Small intestine (tissue), 7 donors: Measurements from ENCODE around the gene PMEL. TPM values are rescaled to one million over a fixed set of nuclear protein-coding genes. Genes with fewer than 3 reads are reported as not detected.

Source experiments
- DNase-seq, 2 donors: peaks; one replicate each; pipeline versions ENCODE4 v3.0.0 to v3.0.0-alpha.2; 2013
- FAIRE-seq: peaks from 2 replicates; lab custom pipeline; 2012; peaks lifted over from hg19 to GRCh38; lab: Jason Lieb, UNC
- H3K27ac ChIP-seq, 3 donors: one replicate each; pipeline ENCODE4 v1.5.1; 2013; ENCODE audit warnings: low read length in 2 of 3, mild to moderate bottlenecking in 2 of 3, control low read depth in 1 of 3, inconsistent platforms in 1 of 3, low read depth in 1 of 3, moderate library complexity in 1 of 3
- H3K27me3 ChIP-seq, 3 donors: one replicate each; pipeline ENCODE4 v1.6.1; 2013; ENCODE audit warnings: low read length in 3 of 3, inconsistent platforms in 1 of 3; ENCODE audit not compliant: control insufficient read depth in 3 of 3, insufficient read depth in 3 of 3
- H3K36me3 ChIP-seq, 3 donors: one replicate each; pipeline ENCODE4 v1.6.1; 2013; ENCODE audit warnings: low read length in 3 of 3, inconsistent platforms in 1 of 3, low read depth in 1 of 3, mild to moderate bottlenecking in 1 of 3, moderate library complexity in 1 of 3; ENCODE audit not compliant: control insufficient read depth in 3 of 3, insufficient read depth in 2 of 3
- H3K4me1 ChIP-seq, 3 donors: one replicate each; pipeline ENCODE4 v1.6.1; 2013; ENCODE audit warnings: low read length in 2 of 3, inconsistent platforms in 1 of 3, low read depth in 1 of 3, mild to moderate bottlenecking in 1 of 3, moderate library complexity in 1 of 3; ENCODE audit not compliant: control insufficient read depth in 3 of 3, insufficient read depth in 2 of 3
- H3K4me3 ChIP-seq, 3 donors: one replicate each; pipeline ENCODE4 v1.5.1; 2013; ENCODE audit warnings: low read length in 3 of 3, control low read depth in 1 of 3, inconsistent platforms in 1 of 3, low read depth in 1 of 3, mild to moderate bottlenecking in 1 of 3, moderate library complexity in 1 of 3
- H3K9me3 ChIP-seq, 2 donors: one replicate each; pipeline ENCODE4 v1.6.1; 2013; ENCODE audit warnings: low read depth in 1 of 2, low read length in 1 of 2; ENCODE audit not compliant: control insufficient read depth in 2 of 2, insufficient read depth in 1 of 2
- WGBS, 3 donors: extraction: QIAGEN DNeasy Blood & Tissue Kit; methylation state at CpG; one replicate each; pipeline ENCODE4 v1.1.7; 2013; 5-methylcytosine and 5-hydroxymethylcytosine counted together
- polyA plus RNA-seq, 4 donors: library from polyadenylated mRNA; stranded (reverse) in 3 of 4; unstranded in 1 of 4; fragments of 200-250 nt in 3 of 4; fragments of 120-200 nt in 1 of 4; gene quantifications; one replicate each; pipeline versions ENCODE4 v1.2.1 to v1.2.3, GENCODE V29; 2013
- donor health status: healthy with polysubstance abuse.
- donor health status: control.
- donor health status: control.
- donor health status: Bipolar disorder and iron deficiency.
- donor health status: healthy.

Gene PMEL
- polyA plus RNA-seq, 4 donors, result 1.8 to 6.3 (median 2.7) TPM

DNA sequence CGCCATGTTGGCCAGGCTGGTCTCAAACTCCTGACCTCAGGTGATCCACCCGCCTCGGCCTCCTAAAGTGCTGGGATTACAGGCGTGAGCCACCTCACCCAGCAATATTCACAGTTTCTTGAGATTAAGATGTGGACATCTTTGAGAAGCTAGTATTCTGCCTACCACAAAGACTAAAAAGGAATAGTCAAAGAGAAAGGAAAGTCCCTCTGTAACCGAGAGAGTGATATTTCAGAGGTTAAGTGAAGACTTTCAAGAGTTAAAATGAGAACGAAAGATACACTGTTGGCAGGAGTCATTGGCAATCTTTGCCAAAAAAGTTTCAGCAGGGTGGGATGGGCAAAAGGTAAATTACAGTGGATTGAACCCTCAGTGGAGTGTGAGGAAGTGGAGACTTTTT lies 19.3 kb downstream of the PMEL start:
- H3K36me3 ChIP-seq, result peaks cover 6 to 21% (median 13%) of the 10 kb centered on the region in 3 donors
- 79 to 83% (median 81%) methylated on average over 6 of the region's 6 CpGs for WGBS, 3 donors

DNA sequence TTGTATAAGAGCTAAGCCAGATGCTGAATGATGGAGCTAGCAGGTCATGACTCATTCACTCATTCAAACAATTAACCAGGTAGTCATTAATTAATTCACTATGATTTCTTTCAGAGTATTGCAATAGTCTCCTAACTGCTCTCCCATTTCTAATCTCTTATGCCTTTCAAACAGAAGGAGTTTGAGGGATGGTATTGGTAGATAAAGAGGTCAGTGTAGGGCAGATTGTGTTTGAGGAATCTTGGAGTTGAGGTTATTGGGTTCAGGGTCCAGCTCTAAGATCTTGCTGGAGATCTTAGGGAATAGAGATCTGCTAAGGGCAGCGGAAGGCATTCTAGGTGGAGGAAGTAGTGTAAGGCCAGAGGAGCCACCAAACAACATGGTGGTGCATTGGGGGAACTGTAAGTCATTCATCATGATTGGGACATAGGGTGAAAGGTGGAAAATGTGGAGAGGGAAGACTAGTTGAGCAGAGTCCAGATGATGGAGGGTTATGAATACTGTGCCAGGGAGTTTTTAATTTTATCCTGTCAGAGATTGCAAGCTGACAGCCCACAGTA lies 23.2 kb downstream of the PMEL start:
- no peaks in the 10 kb centered on the region for H3K27me3 ChIP-seq
- H3K27ac ChIP-seq, result no peak overlapping the region
- H3K9me3 ChIP-seq, result no peaks in the 10 kb centered on the region
- peaks cover 0 to 11% (median 0%) of the 10 kb centered on the region in 3 donors for H3K4me1 ChIP-seq
- H3K4me3 ChIP-seq, result no peak overlapping the region
- 58 to 91% (median 63%) methylated on average over 1 of the region's 1 CpG for WGBS, 3 donors
- peaks cover 8 to 28% (median 25%) of the 10 kb centered on the region in 3 donors for H3K36me3 ChIP-seq
- FAIRE-seq (no peak), DNase-seq (peak; percentile 39 to 77)

More for the DNA sequence above, 19.3 kb downstream of the PMEL start:
- no peaks in the 10 kb centered on the region for H3K27me3 ChIP-seq
- DNase-seq, result no peak
- H3K27ac ChIP-seq, result no peak overlapping the region
- H3K4me3 ChIP-seq, result no peak overlapping the region
- no peak for FAIRE-seq
- H3K4me1 ChIP-seq, result peaks cover 0 to 2% (median 0%) of the 10 kb centered on the region in 3 donors
- H3K9me3 ChIP-seq, result no peaks in the 10 kb centered on the region

GRCh38 chr12:55942055-55942454 lies 23.8 kb downstream of the PMEL start:
- H3K36me3 ChIP-seq, result peaks cover 11 to 28% (median 25%) of the 10 kb centered on the region in 3 donors
- FAIRE-seq (no peak), DNase-seq (no peak)
- H3K27me3 ChIP-seq, result no peaks in the 10 kb centered on the region
- peaks cover 0 to 11% (median 4%) of the 10 kb centered on the region in 3 donors for H3K4me1 ChIP-seq
- WGBS, 3 donors, result 84 to 93% (median 89%) methylated on average over 4 of the region's 4 CpGs
- H3K27ac ChIP-seq, result peak overlapping the region in 1 of 3 donors; percentile 60
- no peak overlapping the region for H3K4me3 ChIP-seq
- H3K9me3 ChIP-seq, result no peaks in the 10 kb centered on the region

DNA sequence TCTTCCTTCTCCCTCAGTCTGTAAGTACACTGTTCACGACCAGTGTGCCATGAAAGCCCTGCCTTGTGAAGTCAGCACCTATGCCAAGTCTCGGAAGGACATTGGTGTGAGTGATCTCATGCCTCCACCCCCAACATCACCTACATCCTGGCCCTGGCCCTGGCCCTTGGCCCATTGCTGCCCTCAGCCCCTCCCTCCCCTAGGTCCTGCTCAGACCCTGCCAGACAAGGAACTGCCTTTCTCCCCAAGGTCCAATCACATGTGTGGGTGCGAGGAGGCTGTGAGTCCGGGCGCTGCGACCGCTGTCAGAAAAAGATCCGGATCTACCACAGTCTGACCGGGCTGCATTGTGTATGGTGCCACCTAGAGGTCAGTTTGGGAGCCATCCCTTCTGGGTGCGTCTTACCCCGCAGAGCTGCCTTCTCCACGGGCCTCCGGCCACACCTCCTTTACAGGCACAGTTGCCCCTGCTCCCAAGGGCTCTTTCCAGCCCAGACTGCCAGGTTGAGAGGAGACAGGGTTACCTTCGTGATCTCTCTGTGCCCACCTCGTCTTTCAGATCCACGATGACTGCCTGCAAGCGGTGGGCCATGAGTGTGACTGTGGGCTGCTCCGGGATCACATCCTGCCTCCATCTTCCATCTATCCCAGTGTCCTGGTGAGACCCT lies 25.6 kb downstream of the PMEL start:
- Histone ChIP-seq H3K27me3 (peaks cover 0 to 17% (median 0%) of the 10 kb centered on the region in 3 donors), H3K36me3 (peaks cover 8 to 27% (median 24%) of the 10 kb centered on the region in 3 donors), H3K4me3 (no peak overlapping the region), H3K9me3 (no peaks in the 10 kb centered on the region), H3K4me1 (peaks cover 0 to 11% (median 4%) of the 10 kb centered on the region in 3 donors), H3K27ac (peak overlapping the region in 2 of 3 donors; percentile 43 to 73)
- peak; percentile 93 for DNase-seq
- no peak for FAIRE-seq
- 12 to 17% (median 14%) methylated on average over 18 of the region's 18 CpGs for WGBS, 3 donors

DNA sequence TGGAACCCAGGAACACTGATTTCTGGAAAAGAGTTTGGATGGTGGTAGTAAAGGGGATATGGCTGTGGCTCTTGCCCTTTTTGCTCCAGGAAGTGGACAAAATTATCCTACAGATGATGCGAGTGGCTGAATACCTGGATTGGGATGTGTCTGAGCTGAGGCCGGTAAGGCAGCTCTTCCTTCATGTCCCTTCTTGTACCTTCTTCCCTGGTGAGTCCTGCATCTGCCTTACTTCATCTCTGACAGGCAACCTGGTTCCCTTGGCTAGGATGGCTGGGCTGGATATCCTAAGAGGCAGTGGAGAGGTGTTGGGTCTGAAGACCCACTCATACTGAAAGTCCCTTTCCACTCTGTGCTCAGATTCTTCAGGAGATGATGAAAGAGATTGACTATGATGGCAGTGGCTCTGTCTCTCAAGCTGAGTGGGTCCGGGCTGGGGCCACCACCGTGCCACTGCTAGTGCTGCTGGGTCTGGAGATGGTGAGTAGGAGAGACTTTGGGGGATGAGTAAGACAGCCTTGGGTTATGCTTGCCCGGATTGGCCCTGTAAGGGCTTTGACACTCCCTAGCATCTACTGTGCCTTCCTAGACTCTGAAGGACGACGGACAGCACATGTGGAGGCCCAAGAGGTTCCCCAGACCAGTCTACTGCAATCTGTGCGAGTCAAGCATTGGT lies 26.9 kb downstream of the PMEL start:
- Histone ChIP-seq H3K4me3 (no peak overlapping the region), H3K4me1 (peaks cover 2 to 13% (median 8%) of the 10 kb centered on the region in 3 donors), H3K36me3 (peaks cover 7 to 24% (median 21%) of the 10 kb centered on the region in 3 donors), H3K27me3 (peaks cover 0 to 21% (median 0%) of the 10 kb centered on the region in 3 donors), H3K9me3 (no peaks in the 10 kb centered on the region), H3K27ac (peak overlapping the region in 1 of 3 donors; percentile 73)
- 92 to 95% (median 93%) methylated on average over 8 of the region's 8 CpGs for WGBS, 3 donors
- DNase-seq (no peak), FAIRE-seq (no peak)

- Histone ChIP-seq H3K4me3 (no peak overlapping the region), H3K27ac (peak overlapping the region in 1 of 3 donors; percentile 44), H3K27me3 (peaks cover 0 to 21% (median 0%) of the 10 kb centered on the region in 3 donors), H3K36me3 (peaks cover 4 to 22% (median 19%) of the 10 kb centered on the region in 3 donors), H3K4me1 (peaks cover 7 to 22% (median 8%) of the 10 kb centered on the region in 3 donors), H3K9me3 (no peaks in the 10 kb centered on the region)
- no peak for FAIRE-seq
- 85 to 90% (median 87%) methylated on average over 2 of the region's 2 CpGs for WGBS, 3 donors
- DNase-seq, result no peak
Measured at GRCh38 chr12:55937981-55938380, 27.9 kb downstream of the PMEL start.

DNA sequence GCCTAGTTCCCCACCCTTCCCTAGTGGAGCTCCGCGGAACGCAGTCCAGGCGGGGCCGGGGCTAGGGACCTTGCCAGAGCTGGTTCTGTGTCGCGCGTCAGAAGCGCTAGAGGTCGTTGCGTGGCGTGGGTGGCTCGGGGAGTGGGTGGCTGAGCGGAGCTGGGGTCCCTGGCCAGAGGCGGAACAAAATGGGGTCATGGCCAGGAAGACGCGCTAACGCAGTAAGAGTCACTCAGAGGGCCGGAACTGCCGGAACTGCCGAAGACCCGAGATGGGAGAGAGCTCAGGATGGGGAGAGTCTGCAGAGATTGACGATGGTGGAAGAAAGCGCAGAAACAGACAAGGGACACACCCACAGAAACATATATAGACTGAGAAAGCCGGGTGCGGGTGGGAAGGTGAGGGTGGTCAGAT lies 30.1 kb downstream of the PMEL start:
- Histone ChIP-seq H3K27ac (peak overlapping the region in 2 of 3 donors; percentile 51 to 67), H3K27me3 (peaks cover 0 to 21% (median 0%) of the 10 kb centered on the region in 3 donors), H3K36me3 (peaks cover 4 to 14% (median 14%) of the 10 kb centered on the region in 3 donors), H3K9me3 (no peaks in the 10 kb centered on the region), H3K4me1 (peaks cover 8 to 37% (median 13%) of the 10 kb centered on the region in 3 donors), H3K4me3 (peak overlapping the region in 1 of 3 donors; percentile 13)
- 54 to 90% (median 79%) methylated on average over 26 of the region's 26 CpGs for WGBS, 3 donors
- DNase-seq (peak in 1 of 2 donors; percentile 31), FAIRE-seq (no peak)

- Histone ChIP-seq H3K36me3 (peaks cover 4 to 14% (median 9%) of the 10 kb centered on the region in 3 donors), H3K4me3 (no peak overlapping the region), H3K9me3 (no peaks in the 10 kb centered on the region), H3K4me1 (peaks cover 8 to 38% (median 14%) of the 10 kb centered on the region in 3 donors), H3K27ac (no peak overlapping the region), H3K27me3 (peaks cover 0 to 21% (median 0%) of the 10 kb centered on the region in 3 donors)
- DNase-seq (no peak), FAIRE-seq (no peak)
- 88 to 100% (median 96%) methylated on average over 1 of the region's 1 CpG for WGBS, 3 donors
Measured at GRCh38 chr12:55934773-55935172, 31.1 kb downstream of the PMEL start.
